IPS DF 6.9 (cell line): ENCODE measurements around the gene SPTB.

Experiments
- DNase-seq: peaks from one replicate; pipeline ENCODE4 v3.0.0-alpha.2; 2013; ENCODE audit warnings: low read depth, low spot score
- H3K27ac ChIP-seq: one replicate; pipeline ENCODE4 v1.5.1; 2013; ENCODE audit warnings: low read length, control low read depth
- H3K27me3 ChIP-seq: 2 replicates; pipeline ENCODE4 v1.6.1; 2013; ENCODE audit warnings: mild to moderate bottlenecking, low read length; ENCODE audit not compliant: control insufficient read depth, insufficient read depth
- H3K36me3 ChIP-seq: 2 replicates; pipeline ENCODE4 v1.6.1; 2013; ENCODE audit warnings: low read length; ENCODE audit not compliant: control insufficient read depth, insufficient read depth
- H3K4me1 ChIP-seq: 2 replicates; pipeline ENCODE4 v1.6.1; 2013; ENCODE audit warnings: low read length; ENCODE audit not compliant: control insufficient read depth, insufficient read depth
- H3K4me3 ChIP-seq: 2 replicates; pipeline ENCODE4 v1.5.1; 2013; ENCODE audit warnings: mild to moderate bottlenecking, low read length
- H3K9me3 ChIP-seq: 2 replicates; pipeline ENCODE4 v1.6.1; 2013; ENCODE audit warnings: low read length, inconsistent platforms; ENCODE audit not compliant: control insufficient read depth, insufficient read depth
- WGBS: extraction: QIAGEN DNeasy Blood & Tissue Kit; methylation state at CpG from one replicate; pipeline ENCODE4 v1.1.7; 2013; ENCODE audit warnings: mixed read lengths, missing lambda C conversion rate; ENCODE audit not compliant: insufficient read length, insufficient coverage; 5-methylcytosine and 5-hydroxymethylcytosine counted together

SPTB gene

DNA sequence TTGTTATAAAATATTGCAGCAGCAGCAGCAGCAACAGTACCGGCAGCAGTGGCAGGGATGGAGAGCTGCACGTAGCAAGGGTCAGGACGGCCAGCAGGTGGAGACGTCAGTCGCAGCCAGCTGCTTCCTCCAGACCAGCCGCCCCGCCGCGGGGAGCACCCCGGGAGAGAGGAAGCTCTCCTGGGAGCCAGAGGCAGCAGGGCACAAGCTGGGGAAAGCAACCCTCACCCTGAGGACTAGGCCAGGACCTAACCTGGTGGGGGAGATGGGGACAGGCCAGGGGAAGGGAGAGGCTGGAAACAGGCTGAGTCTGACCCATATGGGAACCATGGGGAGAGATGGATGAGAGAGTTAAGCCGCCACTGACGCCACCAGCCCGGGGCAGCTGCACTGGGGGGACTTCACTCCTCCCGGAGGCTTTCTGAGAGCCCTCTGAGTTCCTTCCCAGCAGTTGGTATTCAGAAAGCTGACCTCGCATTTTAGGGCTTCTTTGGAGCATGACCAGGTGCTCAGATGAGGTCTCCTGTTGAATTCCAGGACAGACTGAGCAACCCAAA is 56.3 kb downstream of the SPTB start:
- Histone ChIP-seq H3K36me3 (no peaks in the 10 kb centered on the region), H3K9me3 (no peaks in the 10 kb centered on the region), H3K27me3 (no peaks in the 10 kb centered on the region), H3K27ac (no peak overlapping the region), H3K4me1 (peaks cover 3% of the 10 kb centered on the region; the same call in 1 of the 2 replicates), H3K4me3 (no peak overlapping the region)
- DNase-seq, result no peak
- no CpG with 5 or more reads among the region's 15 CpGs for WGBS

DNA sequence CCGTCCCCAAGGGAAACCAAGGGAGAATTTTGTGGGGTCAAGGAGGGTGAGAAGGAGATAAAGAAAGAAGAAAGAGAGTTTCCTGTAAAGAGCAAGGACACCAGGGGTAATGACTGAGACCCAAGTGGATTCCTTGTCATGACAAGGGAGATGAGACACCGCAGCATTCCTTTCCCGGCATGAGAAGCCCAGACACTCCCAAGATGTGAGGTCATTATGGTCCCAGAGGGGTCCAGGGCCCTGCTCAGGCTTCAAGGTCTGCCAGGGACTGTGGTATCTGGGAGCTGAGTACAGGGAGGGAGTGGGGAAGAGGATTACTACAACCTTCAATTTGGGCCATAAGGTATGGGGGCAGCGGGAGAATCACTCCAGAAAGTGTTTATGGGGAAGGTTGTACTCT is 58.1 kb downstream of the SPTB start:
- WGBS, result no CpG with 5 or more reads among the region's 4 CpGs
- Histone ChIP-seq H3K4me3 (no peak overlapping the region), H3K9me3 (no peaks in the 10 kb centered on the region), H3K36me3 (no peaks in the 10 kb centered on the region), H3K4me1 (peaks cover 5% of the 10 kb centered on the region; the same call in 1 of the 2 replicates), H3K27me3 (no peaks in the 10 kb centered on the region), H3K27ac (no peak overlapping the region)
- DNase-seq, result no peak

- DNase-seq, result no peak
- no CpG with 5 or more reads among the region's 9 CpGs for WGBS
Observed at GRCh38 chr14:64818151-64818550, 61.6 kb downstream of the SPTB start.

DNA sequence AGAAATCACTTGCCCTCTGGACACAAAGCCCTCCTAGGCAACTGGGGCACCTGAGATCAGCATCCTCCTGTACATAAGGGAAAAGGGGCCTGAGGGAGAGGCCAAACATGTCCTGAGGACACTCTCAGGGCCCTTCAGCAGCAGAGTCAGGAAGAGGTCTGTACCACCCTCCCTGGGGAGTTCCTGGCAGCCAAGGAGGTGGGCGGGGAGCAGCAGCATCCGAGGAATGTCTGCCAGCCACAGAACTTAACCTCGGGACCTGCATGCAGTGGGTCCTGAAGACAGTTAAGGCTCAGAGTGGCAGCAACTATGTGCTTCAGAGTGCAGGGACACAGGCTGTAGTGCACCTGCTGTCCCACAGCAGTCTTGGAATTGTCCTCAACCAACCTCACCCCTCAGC is 62.1 kb downstream of the SPTB start:
- H3K9me3 ChIP-seq, result no peaks in the 10 kb centered on the region
- WGBS, result no CpG with 5 or more reads among the region's 3 CpGs
- no peak overlapping the region for H3K27ac ChIP-seq
- H3K4me3 ChIP-seq, result no peak overlapping the region
- 0 out of 2 replicates have a peak, but pooled peaks cover 3% of the 10 kb centered on the region for H3K4me1 ChIP-seq
- DNase-seq, result no peak
- H3K36me3 ChIP-seq, result no peaks in the 10 kb centered on the region
- H3K27me3 ChIP-seq, result no peaks in the 10 kb centered on the region

More at GRCh38 chr14:64818151-64818550, 61.6 kb downstream of the SPTB start:
- H3K4me3 ChIP-seq, result no peak overlapping the region
- H3K36me3 ChIP-seq, result no peaks in the 10 kb centered on the region
- 0 out of 2 replicates have a peak, but pooled peaks cover 3% of the 10 kb centered on the region for H3K4me1 ChIP-seq
- no peaks in the 10 kb centered on the region for H3K9me3 ChIP-seq
- no peak overlapping the region for H3K27ac ChIP-seq
- H3K27me3 ChIP-seq, result no peaks in the 10 kb centered on the region

GRCh38 chr14:64816221-64816783 is 63.4 kb downstream of the SPTB start:
- H3K4me3 ChIP-seq, result no peak overlapping the region
- no peaks in the 10 kb centered on the region for H3K27me3 ChIP-seq
- H3K36me3 ChIP-seq, result no peaks in the 10 kb centered on the region
- WGBS, result no CpG with 5 or more reads among the region's 6 CpGs
- no peaks in the 10 kb centered on the region for H3K9me3 ChIP-seq
- H3K27ac ChIP-seq, result no peak overlapping the region
- DNase-seq, result no peak
- 0 out of 2 replicates have a peak, but pooled peaks cover 3% of the 10 kb centered on the region for H3K4me1 ChIP-seq

DNA sequence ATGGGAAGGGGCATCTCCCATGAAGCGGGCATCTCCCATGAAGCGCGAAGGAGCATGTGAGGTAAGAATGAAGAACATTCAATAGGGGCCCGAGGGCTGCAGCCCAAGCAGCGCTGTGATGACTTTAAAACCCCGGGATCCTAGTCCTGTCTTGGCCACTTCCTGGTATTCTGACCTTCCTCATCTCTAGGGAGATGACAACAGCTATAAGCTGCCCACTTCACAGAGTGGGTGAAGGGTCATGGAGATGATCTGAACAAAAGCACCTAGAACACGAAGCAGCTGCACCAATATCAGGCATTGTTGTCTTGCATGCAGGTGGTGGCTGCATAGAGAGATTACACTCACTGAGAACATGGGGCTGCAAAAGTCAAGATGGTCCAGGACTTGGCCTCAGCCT is 64.5 kb downstream of the SPTB start:
- H3K4me3 ChIP-seq, result no peak overlapping the region
- H3K36me3 ChIP-seq, result no peaks in the 10 kb centered on the region
- DNase-seq, result no peak
- no CpG with 5 or more reads among the region's 7 CpGs for WGBS
- H3K27me3 ChIP-seq, result no peaks in the 10 kb centered on the region
- H3K9me3 ChIP-seq, result no peaks in the 10 kb centered on the region
- 0 out of 2 replicates have a peak, but pooled peaks cover 3% of the 10 kb centered on the region for H3K4me1 ChIP-seq
- no peak overlapping the region for H3K27ac ChIP-seq

- H3K27me3 ChIP-seq, result no peaks in the 10 kb centered on the region
- H3K4me3 ChIP-seq, result no peak overlapping the region
- DNase-seq, result no peak
- WGBS, result no CpG with 5 or more reads among the region's 8 CpGs
- no peak overlapping the region for H3K27ac ChIP-seq
- H3K36me3 ChIP-seq, result no peaks in the 10 kb centered on the region
- no peaks in the 10 kb centered on the region for H3K9me3 ChIP-seq
- H3K4me1 ChIP-seq, result no peaks in the 10 kb centered on the region
Observed at GRCh38 chr14:64812412-64812811, 67.3 kb downstream of the SPTB start.

DNA sequence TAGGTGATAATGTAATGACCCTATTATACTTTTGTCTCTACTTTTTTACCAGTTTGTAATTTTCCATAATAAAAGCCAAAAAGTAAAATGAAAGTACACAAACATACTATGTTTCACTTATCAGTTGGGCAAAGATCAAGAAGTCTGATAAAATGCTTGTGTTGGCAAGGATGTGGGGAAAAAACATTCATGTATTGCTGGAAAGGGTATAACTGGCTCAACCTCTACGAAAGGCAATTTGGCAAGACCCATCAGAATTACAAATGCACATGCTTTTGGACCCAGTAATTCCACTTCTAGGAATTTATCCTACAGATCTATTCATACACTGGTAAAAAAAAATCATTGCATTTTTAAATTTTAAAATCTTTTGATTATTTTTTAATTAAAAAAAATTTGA is 68.0 kb downstream of the SPTB start:
- H3K4me1 ChIP-seq, result no peaks in the 10 kb centered on the region
- H3K9me3 ChIP-seq, result no peaks in the 10 kb centered on the region
- DNase-seq, result no peak
- no peak overlapping the region for H3K27ac ChIP-seq
- WGBS, result no CpG with 5 or more reads among the region's 1 CpG
- H3K36me3 ChIP-seq, result no peaks in the 10 kb centered on the region
- no peaks in the 10 kb centered on the region for H3K27me3 ChIP-seq
- no peak overlapping the region for H3K4me3 ChIP-seq

DNA sequence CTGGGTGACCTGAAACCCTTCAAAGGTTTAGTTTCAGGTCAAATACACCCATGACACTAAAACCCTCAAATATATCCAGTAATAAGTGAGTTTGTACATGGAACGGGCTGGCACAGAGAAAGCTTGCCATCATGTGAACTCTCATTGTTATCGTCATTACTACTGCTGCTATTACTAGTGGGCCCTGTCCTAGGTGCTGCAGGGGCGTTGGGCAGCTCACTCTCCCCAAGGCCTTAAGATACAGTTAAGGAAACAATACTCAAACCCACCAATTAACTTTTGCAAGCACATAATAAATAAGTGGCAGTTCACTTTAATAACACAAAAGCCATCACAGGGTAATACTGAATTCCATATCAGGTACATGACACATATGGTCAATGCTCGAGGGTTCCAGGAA is 71.3 kb downstream of the SPTB start:
- H3K27me3 ChIP-seq, result no peaks in the 10 kb centered on the region
- no peak overlapping the region for H3K27ac ChIP-seq
- no peaks in the 10 kb centered on the region for H3K9me3 ChIP-seq
- DNase-seq, result no peak
- no CpG with 5 or more reads among the region's 4 CpGs for WGBS
- no peak overlapping the region for H3K4me3 ChIP-seq
- no peaks in the 10 kb centered on the region for H3K36me3 ChIP-seq
- no peaks in the 10 kb centered on the region for H3K4me1 ChIP-seq

DNA sequence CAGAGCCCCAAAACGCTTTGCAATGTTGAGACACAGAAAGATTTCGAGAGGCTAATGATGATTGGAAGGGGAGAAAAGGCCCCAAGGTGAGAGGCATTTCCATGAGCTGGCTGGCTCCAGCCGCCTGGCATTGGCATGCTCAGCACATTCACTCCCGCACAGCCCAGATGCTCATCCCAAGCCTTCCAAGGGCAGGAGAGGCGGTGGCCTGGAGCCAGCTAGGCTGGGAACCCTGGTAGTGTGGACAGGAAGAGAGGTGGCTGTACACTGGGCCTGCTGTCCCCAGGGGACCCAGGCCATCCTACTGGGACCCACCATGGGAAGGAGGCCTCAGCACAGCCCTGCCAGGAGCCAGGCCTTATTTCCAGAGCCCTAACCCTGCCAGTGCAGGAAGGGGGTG is 72.2 kb downstream of the SPTB start:
- no peaks in the 10 kb centered on the region for H3K36me3 ChIP-seq
- no peaks in the 10 kb centered on the region for H3K27me3 ChIP-seq
- no peak for DNase-seq
- H3K4me3 ChIP-seq, result no peak overlapping the region
- H3K4me1 ChIP-seq, result no peaks in the 10 kb centered on the region
- WGBS, result no CpG with 5 or more reads among the region's 5 CpGs
- no peaks in the 10 kb centered on the region for H3K9me3 ChIP-seq
- H3K27ac ChIP-seq, result no peak overlapping the region
